ENCODE data around the gene SVEP1. TPM values are rescaled to one million over a fixed set of nuclear protein-coding genes. Genes with fewer than 3 reads are reported as not detected.

The SVEP1 gene
- total RNA-seq, 1 donor from 2014 or later, result 46.4 TPM

- Histone ChIP-seq H3K9ac (ENCODE audit: low read depth in 1 of 3, low read length in 3 of 3) (no peak overlapping the region), H3K27ac (ENCODE audit: low read depth, low read length) (no peak overlapping the region), H3K36me3 (ENCODE audit: control insufficient read depth in 3 of 3, insufficient read depth in 3 of 3, low read length in 3 of 3) (peaks cover 0 to 6% (median 0%) of the 10 kb centered on the region in 3 donors), H3K4me1 (ENCODE audit: control insufficient read depth in 3 of 3, insufficient read depth in 3 of 3, low read length in 3 of 3) (no peaks in the 10 kb centered on the region), H3K9me3 (ENCODE audit: control insufficient read depth in 3 of 3, low read length in 3 of 3) (no peaks in the 10 kb centered on the region), H3K4me3 (ENCODE audit: low read length in 3 of 3) (no peak overlapping the region), H3K27me3 (ENCODE audit: control insufficient read depth in 3 of 3, insufficient read depth in 3 of 3, low read length in 3 of 3) (no peaks in the 10 kb centered on the region)
Measured at GRCh38 chr9:110509792-110510191, 69.7 kb downstream of the SVEP1 start.

DNA sequence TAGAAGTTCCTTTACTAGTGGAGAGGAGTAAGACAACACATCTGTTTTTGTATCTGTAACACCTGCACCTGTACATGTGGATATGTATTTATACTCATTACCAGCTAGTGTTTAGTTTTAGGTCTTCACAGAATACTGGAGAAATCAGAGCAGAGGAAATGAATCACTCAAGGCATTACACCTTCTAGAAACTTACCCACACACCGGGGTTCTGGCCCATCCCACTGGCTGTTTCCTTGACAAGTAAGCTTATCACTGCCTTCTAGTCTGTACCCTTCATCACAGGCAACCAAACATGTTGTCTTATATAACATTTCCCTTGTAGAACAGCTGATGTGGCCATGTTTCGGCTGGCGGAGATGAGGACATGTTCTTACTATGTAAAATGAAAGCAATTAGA lies 76.7 kb downstream of the SVEP1 start:
- Histone ChIP-seq H3K27me3 (ENCODE audit: control insufficient read depth in 3 of 3, insufficient read depth in 3 of 3, low read length in 3 of 3) (no peaks in the 10 kb centered on the region), H3K9me3 (ENCODE audit: control insufficient read depth in 3 of 3, low read length in 3 of 3) (no peaks in the 10 kb centered on the region), H3K4me1 (ENCODE audit: control insufficient read depth in 3 of 3, insufficient read depth in 3 of 3, low read length in 3 of 3) (no peaks in the 10 kb centered on the region), H3K9ac (ENCODE audit: low read depth in 1 of 3, low read length in 3 of 3) (no peak overlapping the region), H3K4me3 (ENCODE audit: low read length in 3 of 3) (no peak overlapping the region), H3K27ac (ENCODE audit: low read depth, low read length) (no peak overlapping the region), H3K36me3 (ENCODE audit: control insufficient read depth in 3 of 3, insufficient read depth in 3 of 3, low read length in 3 of 3) (peaks cover 0 to 8% (median 0%) of the 10 kb centered on the region in 3 donors)

DNA sequence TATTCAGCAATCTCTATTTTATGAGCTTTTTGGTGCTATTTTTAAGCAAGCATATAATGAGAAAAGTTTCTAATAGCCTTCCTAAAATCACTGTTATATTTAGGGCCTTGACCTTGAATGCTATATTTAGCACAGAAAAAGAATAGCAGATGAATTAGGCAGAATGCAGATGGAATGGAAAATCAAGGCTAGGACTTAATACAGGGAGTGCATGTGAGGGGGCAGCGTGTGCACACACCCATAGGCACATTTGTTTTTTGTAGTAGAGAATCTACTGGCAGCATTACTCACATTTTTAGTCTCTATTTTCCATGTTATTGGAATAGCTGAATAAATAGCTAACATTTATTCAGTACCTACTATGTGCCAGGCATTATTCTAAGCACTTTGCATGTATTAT lies 79.9 kb downstream of the SVEP1 start:
- Histone ChIP-seq H3K9me3 (ENCODE audit: control insufficient read depth in 3 of 3, low read length in 3 of 3) (no peaks in the 10 kb centered on the region), H3K27me3 (ENCODE audit: control insufficient read depth in 3 of 3, insufficient read depth in 3 of 3, low read length in 3 of 3) (no peaks in the 10 kb centered on the region), H3K4me3 (ENCODE audit: low read length in 3 of 3) (no peak overlapping the region), H3K36me3 (ENCODE audit: control insufficient read depth in 3 of 3, insufficient read depth in 3 of 3, low read length in 3 of 3) (peaks cover 0 to 4% (median 0%) of the 10 kb centered on the region in 3 donors), H3K4me1 (ENCODE audit: control insufficient read depth in 3 of 3, insufficient read depth in 3 of 3, low read length in 3 of 3) (no peaks in the 10 kb centered on the region), H3K27ac (ENCODE audit: low read depth, low read length) (no peak overlapping the region), H3K9ac (ENCODE audit: low read depth in 1 of 3, low read length in 3 of 3) (no peak overlapping the region)

DNA sequence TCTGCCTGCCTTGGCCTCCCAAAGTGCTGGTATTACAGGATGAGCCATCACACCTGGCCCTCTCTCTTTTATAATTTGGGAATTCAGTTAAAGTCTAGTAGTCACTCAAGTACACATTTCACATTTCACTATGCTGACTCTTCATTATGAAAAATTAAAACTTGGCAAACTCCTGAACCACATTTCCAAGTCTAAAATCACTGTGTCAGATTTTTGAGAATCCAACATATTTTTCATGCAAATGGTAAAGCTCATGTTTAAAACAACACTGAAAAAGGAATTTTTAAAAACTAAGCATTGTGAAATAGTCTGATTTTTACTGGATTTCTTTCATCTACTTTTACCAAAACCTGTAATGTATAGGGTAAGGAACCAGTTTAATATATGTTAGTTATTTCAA lies 92.3 kb downstream of the SVEP1 start:
- Histone ChIP-seq H3K27ac (ENCODE audit: low read depth, low read length) (no peak overlapping the region), H3K27me3 (ENCODE audit: control insufficient read depth in 3 of 3, insufficient read depth in 3 of 3, low read length in 3 of 3) (no peaks in the 10 kb centered on the region), H3K9ac (ENCODE audit: low read depth in 1 of 3, low read length in 3 of 3) (no peak overlapping the region), H3K4me3 (ENCODE audit: low read length in 3 of 3) (no peak overlapping the region), H3K36me3 (ENCODE audit: control insufficient read depth in 3 of 3, insufficient read depth in 3 of 3, low read length in 3 of 3) (no peaks in the 10 kb centered on the region), H3K9me3 (ENCODE audit: control insufficient read depth in 3 of 3, low read length in 3 of 3) (no peaks in the 10 kb centered on the region), H3K4me1 (ENCODE audit: control insufficient read depth in 3 of 3, insufficient read depth in 3 of 3, low read length in 3 of 3) (no peaks in the 10 kb centered on the region)

GRCh38 chr9:110486218-110486617 lies 93.3 kb downstream of the SVEP1 start:
- Histone ChIP-seq H3K27me3 (ENCODE audit: control insufficient read depth in 3 of 3, insufficient read depth in 3 of 3, low read length in 3 of 3) (no peaks in the 10 kb centered on the region), H3K36me3 (ENCODE audit: control insufficient read depth in 3 of 3, insufficient read depth in 3 of 3, low read length in 3 of 3) (no peaks in the 10 kb centered on the region), H3K9ac (ENCODE audit: low read depth in 1 of 3, low read length in 3 of 3) (no peak overlapping the region), H3K4me1 (ENCODE audit: control insufficient read depth in 3 of 3, insufficient read depth in 3 of 3, low read length in 3 of 3) (no peaks in the 10 kb centered on the region), H3K9me3 (ENCODE audit: control insufficient read depth in 3 of 3, low read length in 3 of 3) (no peaks in the 10 kb centered on the region), H3K27ac (ENCODE audit: low read depth, low read length) (no peak overlapping the region), H3K4me3 (ENCODE audit: low read length in 3 of 3) (no peak overlapping the region)

GRCh38 chr9:110479481-110479880 lies 100.1 kb downstream of the SVEP1 start:
- Histone ChIP-seq H3K9ac (ENCODE audit: low read depth in 1 of 3, low read length in 3 of 3) (no peak overlapping the region), H3K9me3 (ENCODE audit: control insufficient read depth in 3 of 3, low read length in 3 of 3) (peaks cover 0 to 3% (median 0%) of the 10 kb centered on the region in 3 donors), H3K36me3 (ENCODE audit: control insufficient read depth in 3 of 3, insufficient read depth in 3 of 3, low read length in 3 of 3) (no peaks in the 10 kb centered on the region), H3K27ac (ENCODE audit: low read depth, low read length) (no peak overlapping the region), H3K4me3 (ENCODE audit: low read length in 3 of 3) (no peak overlapping the region), H3K27me3 (ENCODE audit: control insufficient read depth in 3 of 3, insufficient read depth in 3 of 3, low read length in 3 of 3) (no peaks in the 10 kb centered on the region), H3K4me1 (ENCODE audit: control insufficient read depth in 3 of 3, insufficient read depth in 3 of 3, low read length in 3 of 3) (no peaks in the 10 kb centered on the region)

DNA sequence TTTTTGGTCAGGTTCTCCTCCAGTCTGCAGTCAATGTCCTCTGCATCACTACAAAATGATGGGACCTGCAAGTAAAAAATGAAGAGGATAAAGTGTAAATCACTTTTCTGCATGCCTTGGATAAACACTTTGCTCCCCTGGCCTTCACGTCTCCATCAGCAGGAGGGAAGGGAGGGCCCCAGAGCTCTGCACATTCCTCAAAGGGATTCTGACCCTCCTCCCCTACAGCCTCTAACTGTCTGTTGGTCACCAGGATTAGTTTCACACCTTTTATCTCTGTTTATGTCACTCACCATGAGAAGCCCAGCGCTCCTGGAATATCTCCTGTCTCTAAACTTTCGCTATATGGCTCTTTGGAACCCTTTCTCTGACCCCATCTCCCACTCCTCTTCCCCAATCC lies 103.3 kb downstream of the SVEP1 start:
- no peaks in the 10 kb centered on the region for H3K4me1 ChIP-seq (ENCODE audit: control insufficient read depth in 3 of 3, insufficient read depth in 3 of 3, low read length in 3 of 3)
- H3K9ac ChIP-seq (ENCODE audit: low read depth in 1 of 3, low read length in 3 of 3), result no peak overlapping the region
- H3K4me3 ChIP-seq (ENCODE audit: low read length in 3 of 3), result no peak overlapping the region
- no peak overlapping the region for H3K27ac ChIP-seq (ENCODE audit: low read depth, low read length)
- H3K9me3 ChIP-seq (ENCODE audit: control insufficient read depth in 3 of 3, low read length in 3 of 3), result peaks cover 0 to 3% (median 0%) of the 10 kb centered on the region in 3 donors
- peaks cover 0 to 2% (median 0%) of the 10 kb centered on the region in 3 donors for H3K36me3 ChIP-seq (ENCODE audit: control insufficient read depth in 3 of 3, insufficient read depth in 3 of 3, low read length in 3 of 3)
- H3K27me3 ChIP-seq (ENCODE audit: control insufficient read depth in 3 of 3, insufficient read depth in 3 of 3, low read length in 3 of 3), result no peaks in the 10 kb centered on the region

GRCh38 chr9:110472111-110472510 lies 107.4 kb downstream of the SVEP1 start:
- Histone ChIP-seq H3K9me3 (ENCODE audit: control insufficient read depth in 3 of 3, low read length in 3 of 3) (peaks cover 0 to 3% (median 0%) of the 10 kb centered on the region in 3 donors), H3K27me3 (ENCODE audit: control insufficient read depth in 3 of 3, insufficient read depth in 3 of 3, low read length in 3 of 3) (no peaks in the 10 kb centered on the region), H3K4me1 (ENCODE audit: control insufficient read depth in 3 of 3, insufficient read depth in 3 of 3, low read length in 3 of 3) (no peaks in the 10 kb centered on the region), H3K9ac (ENCODE audit: low read depth in 1 of 3, low read length in 3 of 3) (no peak overlapping the region), H3K27ac (ENCODE audit: low read depth, low read length) (no peak overlapping the region), H3K36me3 (ENCODE audit: control insufficient read depth in 3 of 3, insufficient read depth in 3 of 3, low read length in 3 of 3) (peaks cover 0 to 2% (median 0%) of the 10 kb centered on the region in 3 donors), H3K4me3 (ENCODE audit: low read length in 3 of 3) (no peak overlapping the region)

DNA sequence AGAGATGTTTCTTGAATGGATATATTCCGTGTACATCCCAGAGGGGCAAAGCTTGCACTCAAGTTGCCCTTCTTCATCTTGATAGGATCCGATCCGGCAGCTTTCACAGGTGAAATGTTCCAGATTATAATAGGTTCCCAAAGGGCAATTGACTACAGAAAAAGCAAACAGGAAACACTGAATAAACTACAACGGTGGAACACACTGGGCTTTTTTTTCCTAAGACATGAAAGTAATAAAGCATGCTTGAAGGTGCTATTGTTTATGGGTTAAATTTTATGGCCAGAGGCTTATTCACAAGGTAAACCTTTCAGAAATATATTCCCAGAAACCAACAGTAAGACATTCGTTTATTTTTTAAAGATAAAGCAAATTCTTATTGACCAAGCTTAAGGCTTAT lies 110.6 kb downstream of the SVEP1 start:
- H3K36me3 ChIP-seq (ENCODE audit: control insufficient read depth in 3 of 3, insufficient read depth in 3 of 3, low read length in 3 of 3), result peaks cover 0 to 2% (median 0%) of the 10 kb centered on the region in 3 donors
- H3K27me3 ChIP-seq (ENCODE audit: control insufficient read depth in 3 of 3, insufficient read depth in 3 of 3, low read length in 3 of 3), result no peaks in the 10 kb centered on the region
- no peaks in the 10 kb centered on the region for H3K4me1 ChIP-seq (ENCODE audit: control insufficient read depth in 3 of 3, insufficient read depth in 3 of 3, low read length in 3 of 3)
- H3K27ac ChIP-seq (ENCODE audit: low read depth, low read length), result no peak overlapping the region
- no peak overlapping the region for H3K4me3 ChIP-seq (ENCODE audit: low read length in 3 of 3)
- no peak overlapping the region for H3K9ac ChIP-seq (ENCODE audit: low read depth in 1 of 3, low read length in 3 of 3)
- no peaks in the 10 kb centered on the region for H3K9me3 ChIP-seq (ENCODE audit: control insufficient read depth in 3 of 3, low read length in 3 of 3)

GRCh38 chr9:110465190-110465589 lies 114.4 kb downstream of the SVEP1 start:
- Histone ChIP-seq H3K27me3 (ENCODE audit: control insufficient read depth in 3 of 3, insufficient read depth in 3 of 3, low read length in 3 of 3) (no peaks in the 10 kb centered on the region), H3K4me3 (ENCODE audit: low read length in 3 of 3) (no peak overlapping the region), H3K9ac (ENCODE audit: low read depth in 1 of 3, low read length in 3 of 3) (no peak overlapping the region), H3K27ac (ENCODE audit: low read depth, low read length) (no peak overlapping the region), H3K4me1 (ENCODE audit: control insufficient read depth in 3 of 3, insufficient read depth in 3 of 3, low read length in 3 of 3) (no peaks in the 10 kb centered on the region), H3K9me3 (ENCODE audit: control insufficient read depth in 3 of 3, low read length in 3 of 3) (no peaks in the 10 kb centered on the region), H3K36me3 (ENCODE audit: control insufficient read depth in 3 of 3, insufficient read depth in 3 of 3, low read length in 3 of 3) (no peaks in the 10 kb centered on the region)

DNA sequence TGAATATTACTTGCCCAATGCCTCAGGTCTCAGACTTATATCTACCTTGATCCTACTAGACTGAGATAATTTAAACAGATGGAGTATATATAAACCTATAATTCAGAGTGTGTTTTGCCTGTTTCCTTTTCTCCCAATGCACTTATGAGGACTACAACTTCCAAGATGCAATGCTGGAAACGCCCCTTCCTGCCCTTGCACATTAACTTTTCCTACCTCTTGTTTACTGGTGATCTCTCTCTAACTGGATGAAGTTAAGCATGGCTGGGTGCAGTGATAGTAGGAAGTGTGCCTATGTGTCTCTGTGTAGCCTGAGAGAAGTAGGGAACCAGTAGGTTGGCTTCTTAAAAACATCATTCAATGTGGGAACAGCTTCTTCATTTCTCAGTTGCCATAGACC lies 115.2 kb downstream of the SVEP1 start:
- no peaks in the 10 kb centered on the region for H3K27me3 ChIP-seq (ENCODE audit: control insufficient read depth in 3 of 3, insufficient read depth in 3 of 3, low read length in 3 of 3)
- H3K4me1 ChIP-seq (ENCODE audit: control insufficient read depth in 3 of 3, insufficient read depth in 3 of 3, low read length in 3 of 3), result no peaks in the 10 kb centered on the region
- H3K4me3 ChIP-seq (ENCODE audit: low read length in 3 of 3), result no peak overlapping the region
- no peak overlapping the region for H3K9ac ChIP-seq (ENCODE audit: low read depth in 1 of 3, low read length in 3 of 3)
- H3K36me3 ChIP-seq (ENCODE audit: control insufficient read depth in 3 of 3, insufficient read depth in 3 of 3, low read length in 3 of 3), result no peaks in the 10 kb centered on the region
- no peaks in the 10 kb centered on the region for H3K9me3 ChIP-seq (ENCODE audit: control insufficient read depth in 3 of 3, low read length in 3 of 3)
- no peak overlapping the region for H3K27ac ChIP-seq (ENCODE audit: low read depth, low read length)
